GM19099 (cell line): ENCODE measurements around the gene RPL29.

Experiments used
- POLR2A ChIP-seq: IDR thresholded peaks from 3 replicates; pipeline ENCODE4 v1.6.1; 2011; ENCODE audit warnings: low read depth; ENCODE audit not compliant: insufficient read length; ENCODE audit errors: extremely low read depth

RPL29 gene

GRCh38 chr3:52030714-52031310 lies 35.1 kb upstream of the RPL29 start:
- TF ChIP-seq POLR2A = no peak

DNA sequence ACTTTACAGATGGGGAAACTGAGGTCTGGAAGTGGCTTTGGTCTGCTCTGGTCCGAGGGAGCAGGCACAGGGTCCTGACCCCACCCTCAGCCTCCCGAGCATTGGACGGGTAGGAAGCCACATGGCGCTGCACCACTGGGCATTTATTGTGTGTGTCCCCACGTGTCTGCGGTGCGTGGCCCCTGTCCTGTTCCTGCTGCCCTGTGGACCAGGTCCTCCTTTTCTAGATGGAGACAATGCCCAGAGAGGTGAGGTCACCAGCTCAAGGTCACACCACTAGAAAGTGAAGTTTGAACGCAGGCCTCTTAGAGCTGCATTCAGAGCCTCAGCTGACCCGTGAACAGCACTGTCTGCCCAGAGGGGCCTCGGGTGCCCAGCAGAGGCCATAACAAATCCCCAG lies 33.8 kb upstream of the RPL29 start:
- no peak for TF ChIP-seq POLR2A

DNA sequence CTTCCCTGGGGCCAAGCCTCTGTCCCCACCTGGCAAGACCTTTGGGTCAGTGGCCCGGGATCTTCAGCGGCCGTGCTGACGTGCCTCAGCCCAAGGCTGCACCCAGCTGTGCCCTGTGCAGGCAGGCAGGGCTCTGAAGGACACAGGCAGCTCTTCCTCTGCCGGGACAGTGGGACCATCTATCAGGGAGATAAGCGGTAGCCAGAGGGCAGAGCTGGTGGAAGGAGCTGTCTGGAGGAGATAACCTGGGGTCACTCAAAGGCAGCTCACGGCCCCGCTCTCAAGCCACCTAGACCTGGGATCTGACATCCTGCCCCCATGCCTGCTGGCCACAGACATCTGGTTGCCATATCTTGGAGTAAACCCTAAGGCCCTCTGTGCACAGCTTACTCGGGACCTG lies 33.4 kb upstream of the RPL29 start:
- TF ChIP-seq POLR2A = no peak

- TF ChIP-seq POLR2A = no peak
Measured at GRCh38 chr3:52028572-52028971, 32.9 kb upstream of the RPL29 start.

DNA sequence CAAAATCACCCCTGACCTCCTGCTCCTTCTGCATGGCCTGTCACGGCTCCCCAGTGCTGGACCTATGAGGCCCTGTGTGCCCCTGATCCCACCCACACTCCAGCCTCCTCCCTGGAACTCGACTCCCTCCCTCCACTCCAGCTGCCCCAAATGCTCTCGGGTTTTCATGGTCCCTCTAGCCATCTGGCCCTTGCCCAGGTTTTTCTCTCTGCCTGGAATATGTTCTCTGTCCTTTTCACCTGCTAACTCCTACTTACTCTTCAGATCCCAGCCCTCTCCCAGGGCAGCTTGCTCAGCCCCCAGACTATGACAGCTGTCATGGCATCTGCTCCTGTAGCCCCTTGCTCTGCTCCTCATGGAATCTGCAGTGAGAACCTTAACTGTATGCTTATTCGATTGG lies 30.3 kb upstream of the RPL29 start:
- no peak for TF ChIP-seq POLR2A

DNA sequence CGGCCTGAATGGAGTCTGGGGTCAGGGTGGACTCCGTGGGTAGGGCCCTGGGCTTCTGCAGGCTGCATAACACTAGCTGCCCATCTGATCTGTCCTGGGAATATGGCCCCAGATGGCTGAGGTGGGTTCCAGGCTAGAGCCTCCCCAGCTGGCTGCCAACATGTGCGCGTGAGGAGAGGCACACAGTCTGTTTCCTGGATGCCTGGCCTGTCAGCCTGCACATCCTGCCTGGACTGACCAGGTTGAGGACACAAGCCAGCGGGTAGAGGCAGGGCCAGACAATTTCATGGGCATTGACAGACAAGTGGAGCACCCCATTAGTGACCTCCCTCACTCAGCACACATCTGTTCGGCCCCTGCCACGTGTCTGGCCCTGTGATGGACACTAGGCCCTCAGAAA lies 29.8 kb upstream of the RPL29 start:
- no peak for TF ChIP-seq POLR2A

DNA sequence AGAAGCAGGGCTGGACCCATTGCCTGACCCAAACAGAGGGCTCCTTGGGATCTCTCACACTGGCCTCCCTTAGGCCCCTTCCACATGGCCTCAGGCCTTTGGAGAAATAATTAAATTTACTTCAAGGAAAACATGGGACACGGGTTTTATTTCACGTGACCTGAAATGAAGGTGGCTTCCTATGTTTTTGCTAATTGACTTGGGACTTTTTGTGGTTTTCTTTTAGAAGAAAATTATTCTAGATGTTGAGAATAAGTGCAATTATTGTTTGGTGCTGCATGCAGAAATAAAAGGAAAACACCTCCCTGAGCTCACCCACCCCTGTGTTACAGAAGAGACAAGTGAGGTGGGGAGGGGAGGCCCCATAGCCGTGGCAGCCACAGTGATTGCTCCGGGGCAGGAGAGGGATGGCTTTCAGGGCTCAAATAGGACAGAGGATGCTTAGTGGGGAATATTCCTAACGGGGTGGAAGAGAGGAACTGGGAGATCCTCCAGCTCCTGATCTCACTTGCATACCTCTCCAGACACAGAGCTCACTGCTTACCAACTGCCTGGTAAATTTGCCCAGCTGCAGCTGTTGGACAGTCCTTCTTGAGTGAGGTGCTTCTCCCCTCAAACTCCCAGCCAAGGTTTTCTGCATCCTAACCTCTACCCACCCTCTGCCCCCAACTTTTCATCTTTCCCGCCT lies 29.2 kb upstream of the RPL29 start:
- no peak for TF ChIP-seq POLR2A

DNA sequence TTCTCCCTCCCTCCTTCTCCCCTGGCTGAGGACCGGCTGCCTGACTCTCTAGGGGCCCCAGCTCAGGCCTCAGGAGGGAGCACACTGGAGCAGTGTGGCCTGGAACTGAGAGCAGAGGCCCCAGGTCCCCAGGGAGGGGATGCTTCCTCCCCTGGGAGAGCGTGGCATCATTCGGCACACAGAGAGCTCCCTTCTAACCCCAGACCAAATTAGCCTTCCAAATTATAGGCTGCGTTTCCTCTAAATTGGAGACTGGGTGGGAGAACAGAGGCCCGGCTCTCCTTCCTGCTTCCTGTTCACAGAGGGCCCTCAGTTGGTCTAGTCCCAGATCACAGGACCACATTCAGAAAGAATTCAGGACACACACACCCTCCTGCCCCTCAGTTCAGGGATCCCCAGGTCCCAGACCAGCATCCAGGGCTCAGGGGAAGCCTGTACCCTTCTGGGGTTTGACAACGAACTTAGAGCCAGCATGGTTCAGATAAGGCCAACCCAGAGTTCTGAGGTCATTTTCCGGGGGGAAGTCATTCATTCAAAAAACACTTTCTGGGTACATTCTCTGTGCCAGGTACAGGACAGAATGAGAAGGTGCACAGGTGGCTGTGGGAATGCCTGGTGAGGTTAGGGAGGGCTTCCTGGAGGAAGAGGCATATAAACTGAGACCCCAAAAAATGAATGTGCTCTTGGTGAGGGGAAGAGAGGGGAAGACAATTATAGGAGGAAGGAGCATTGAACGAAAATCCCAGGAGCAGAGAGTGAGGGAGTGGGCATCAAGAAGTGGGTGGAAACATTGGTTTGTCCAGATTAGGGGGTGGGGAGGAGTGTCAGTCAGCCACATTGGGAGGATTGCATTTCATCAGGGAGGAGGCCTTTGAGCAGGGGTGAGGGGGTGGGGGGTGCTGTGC lies 28.4 kb upstream of the RPL29 start:
- no peak for TF ChIP-seq POLR2A

DNA sequence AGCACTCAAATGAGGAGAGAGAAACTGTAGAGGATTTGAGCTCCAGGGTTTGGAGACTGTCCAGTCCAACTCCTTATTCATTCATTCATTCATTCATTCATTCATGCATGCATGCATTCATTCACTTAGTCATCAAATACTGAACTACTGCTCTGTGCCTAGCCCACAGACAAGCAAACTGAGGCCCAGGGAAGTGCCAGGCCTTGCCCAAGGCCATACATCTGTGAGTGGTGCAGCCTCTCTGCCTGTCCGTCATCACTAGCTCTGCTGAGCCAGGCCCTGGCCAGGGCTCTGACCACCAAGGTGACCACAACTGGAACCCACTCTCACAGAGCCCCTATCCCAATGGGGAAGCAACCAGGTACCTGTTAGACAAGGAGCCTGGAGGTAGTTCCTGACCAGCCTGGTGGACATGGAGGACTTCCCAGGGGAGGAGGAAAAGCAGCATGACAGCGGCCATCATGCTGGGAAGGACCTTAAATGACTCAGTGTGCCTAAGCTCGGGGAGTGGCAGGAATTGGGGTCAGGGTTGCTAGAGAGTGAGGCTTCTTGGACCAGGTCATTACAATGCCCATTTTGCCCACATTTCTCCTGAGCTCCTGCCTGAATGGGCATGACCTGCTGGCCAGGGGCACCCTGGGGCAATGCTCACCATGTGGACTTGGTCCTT lies 27.5 kb upstream of the RPL29 start:
- TF ChIP-seq POLR2A = no peak

DNA sequence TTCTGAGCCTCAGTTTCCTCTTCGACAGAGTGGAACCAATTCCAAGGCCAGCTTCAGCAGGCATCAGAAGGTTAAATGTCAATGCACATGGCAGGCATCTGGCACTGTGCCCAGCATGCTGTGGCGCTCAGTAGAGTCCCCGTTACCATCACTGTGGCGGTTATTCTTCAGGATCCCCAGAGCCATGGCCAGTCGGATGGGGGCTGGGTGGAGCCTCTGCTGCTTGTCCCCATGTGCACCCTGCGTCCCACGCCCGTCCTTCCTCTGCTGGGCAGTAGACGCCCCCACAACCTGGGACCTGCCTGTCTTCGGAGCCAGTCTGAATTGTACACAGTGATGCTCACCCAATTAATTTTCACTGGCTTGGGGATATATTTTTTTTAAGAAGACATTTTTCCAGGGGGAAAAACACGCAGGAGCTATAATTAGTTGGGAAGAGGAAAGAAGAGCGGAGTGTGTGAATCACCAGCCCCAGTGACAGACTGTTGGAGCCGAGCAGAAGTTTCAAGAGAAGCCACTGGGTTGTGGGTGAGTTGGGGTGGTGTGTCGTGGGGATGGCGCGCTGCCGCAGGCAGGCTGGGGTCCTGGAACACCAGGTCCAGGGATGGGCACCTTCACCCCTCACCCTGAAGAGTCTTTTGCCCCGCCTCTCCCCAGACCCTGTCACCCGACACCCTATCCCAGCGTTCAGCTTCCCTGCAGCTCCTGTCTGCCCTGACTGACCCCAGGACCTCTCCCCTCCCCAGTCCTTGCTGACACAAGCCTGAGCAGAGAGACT lies 26.8 kb upstream of the RPL29 start:
- no peak for TF ChIP-seq POLR2A

DNA sequence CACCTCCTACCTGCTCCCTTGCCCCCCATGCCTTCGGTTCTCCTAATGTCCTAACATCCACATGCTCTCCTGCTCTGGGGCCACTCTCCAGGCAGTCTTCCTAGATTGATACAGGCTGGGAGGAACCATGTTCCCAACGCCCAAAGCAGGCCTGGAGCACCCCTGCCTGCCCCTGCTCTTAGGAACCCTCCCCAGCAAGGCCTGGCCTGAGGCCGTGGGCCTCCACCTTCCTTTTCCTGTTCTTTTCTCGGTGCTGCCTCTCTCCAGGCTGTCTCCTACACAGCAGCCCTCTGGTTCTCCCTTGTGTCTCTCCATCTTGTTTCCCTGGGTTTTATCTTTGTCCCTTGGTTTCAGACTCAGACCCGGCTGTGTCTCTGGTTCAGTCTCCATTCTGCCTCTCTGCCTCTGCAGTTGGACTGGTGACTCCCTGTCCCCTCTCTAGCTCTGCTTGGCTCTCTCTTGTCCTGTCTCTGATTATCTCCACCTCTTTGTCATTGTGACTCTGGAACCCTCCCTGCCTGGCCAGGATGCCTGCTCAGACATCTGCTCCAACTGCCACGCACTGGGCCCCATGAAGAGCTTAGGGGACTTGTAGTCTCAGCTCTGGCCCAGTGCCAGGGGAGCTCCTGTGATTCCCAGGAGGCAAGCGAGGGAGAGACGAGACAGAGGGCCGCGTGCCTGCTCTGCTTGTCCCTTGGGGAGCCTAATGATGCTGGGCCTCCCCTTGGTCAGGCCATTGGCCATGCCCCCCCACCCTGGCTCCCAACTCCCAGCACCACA lies 26.0 kb upstream of the RPL29 start:
- TF ChIP-seq POLR2A = no peak

DNA sequence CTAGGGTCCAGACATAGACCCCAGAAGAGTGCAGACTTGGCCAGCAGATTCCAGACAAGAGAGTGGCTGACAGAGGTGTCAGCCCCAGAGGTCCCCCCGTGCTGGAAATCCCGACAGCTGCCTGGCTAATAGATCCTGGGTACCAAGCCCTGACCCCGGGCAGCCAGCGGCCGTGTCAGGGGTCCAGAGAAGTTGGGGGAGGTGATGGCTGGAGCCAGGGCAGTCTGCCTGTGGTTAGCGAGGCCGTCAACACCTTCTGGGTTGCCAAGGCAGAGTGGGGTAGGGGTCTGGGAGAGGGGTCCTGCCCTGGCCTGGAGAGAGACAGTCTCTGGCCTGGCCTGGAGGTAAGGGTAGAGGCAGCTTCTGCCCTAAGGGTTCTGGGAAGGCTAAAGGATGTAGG lies 25.1 kb upstream of the RPL29 start:
- TF ChIP-seq POLR2A = no peak

GRCh38 chr3:52019352-52020080 lies 23.8 kb upstream of the RPL29 start:
- no peak for TF ChIP-seq POLR2A

DNA sequence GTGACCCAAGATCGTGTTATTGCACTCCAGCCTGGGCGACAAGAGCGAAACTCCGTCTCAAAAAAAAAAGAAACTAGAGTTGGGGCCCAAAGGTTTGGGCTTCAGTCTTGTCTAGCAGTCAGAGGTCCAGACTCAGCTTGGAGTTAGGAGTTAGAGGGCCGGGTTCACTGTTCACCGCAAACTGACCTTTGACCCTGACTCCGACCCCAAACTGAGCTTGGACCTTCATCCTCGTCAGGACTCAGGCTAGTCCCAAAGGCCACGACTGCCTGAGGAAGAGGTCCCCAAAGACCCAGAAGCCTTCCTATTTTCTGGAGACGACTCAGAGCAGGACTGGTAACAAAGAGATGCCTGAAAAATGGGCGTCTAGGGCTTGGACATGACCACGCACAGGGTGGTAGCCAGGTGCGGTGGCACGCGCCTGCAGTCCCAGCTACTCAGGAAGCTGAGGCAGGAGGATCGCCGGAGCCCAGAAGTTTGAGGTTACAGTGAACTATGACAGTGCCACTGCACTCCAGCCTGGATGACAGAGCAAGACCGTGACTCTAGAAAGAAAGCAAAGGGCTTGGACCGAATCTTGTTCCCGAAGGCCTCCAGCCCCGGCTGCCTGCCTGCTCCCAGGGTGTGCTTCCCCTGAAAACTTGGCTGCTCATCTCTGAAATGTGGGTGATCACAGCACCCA lies 22.8 kb upstream of the RPL29 start:
- no peak for TF ChIP-seq POLR2A
